ENCODE results near the gene STK32A.

STK32A gene

GRCh38 chr5:147391781-147392180, 157.0 kb downstream of the STK32A start:
- no peak for DNase-seq (ENCODE audit: low read depth in 3 of 3)

DNA sequence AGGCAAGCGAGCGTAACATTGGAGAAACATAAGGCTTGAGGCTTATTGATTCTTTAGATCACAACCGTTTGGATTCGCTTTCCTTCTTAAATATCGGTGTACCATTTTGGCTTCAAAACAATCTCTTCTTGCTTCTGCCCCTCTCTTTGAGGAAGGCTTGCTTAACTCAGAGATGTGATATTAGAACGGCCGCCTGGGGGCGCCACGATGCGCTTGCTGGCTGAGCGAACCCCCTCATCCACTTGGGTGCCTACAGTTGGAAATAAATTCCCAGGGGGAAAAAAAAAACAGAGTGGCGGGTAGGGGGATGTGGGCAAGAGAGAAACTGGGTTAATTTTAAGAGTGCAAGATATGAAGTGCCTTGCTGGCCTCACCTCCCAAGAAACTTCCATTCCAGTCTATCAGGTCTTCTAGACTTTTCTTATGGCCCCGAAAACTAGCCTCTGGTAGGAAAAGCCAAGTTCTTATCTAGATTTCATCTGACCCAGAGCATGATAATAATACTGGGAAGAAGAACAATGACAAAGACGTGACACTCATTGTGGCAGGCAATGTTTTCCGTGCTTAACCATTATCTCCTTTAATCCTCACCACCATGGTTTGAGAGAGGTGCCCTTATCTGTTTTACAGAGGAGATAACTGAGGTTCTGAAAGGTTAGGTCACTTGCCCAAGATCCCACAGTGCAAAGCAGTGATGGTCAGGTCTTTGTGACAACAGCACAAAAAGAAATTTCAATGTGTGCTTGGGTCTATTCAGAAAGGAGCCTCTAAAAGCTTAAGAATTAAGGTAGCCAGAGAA, 159.2 kb downstream of the STK32A start:
- no peak for DNase-seq (ENCODE audit: low read depth in 3 of 3)

- DNase-seq (ENCODE audit: low read depth in 3 of 3): no peak
Observed at GRCh38 chr5:147396070-147396823, 161.4 kb downstream of the STK32A start.

- no peak for DNase-seq (ENCODE audit: low read depth in 3 of 3)
Observed at GRCh38 chr5:147397616-147398015, 162.8 kb downstream of the STK32A start.

- DNase-seq (ENCODE audit: low read depth in 3 of 3): no peak
Observed at GRCh38 chr5:147398860-147399259, 164.0 kb downstream of the STK32A start.

GRCh38 chr5:147400126-147400809, 165.4 kb downstream of the STK32A start:
- no peak for DNase-seq (ENCODE audit: low read depth in 3 of 3)

DNA sequence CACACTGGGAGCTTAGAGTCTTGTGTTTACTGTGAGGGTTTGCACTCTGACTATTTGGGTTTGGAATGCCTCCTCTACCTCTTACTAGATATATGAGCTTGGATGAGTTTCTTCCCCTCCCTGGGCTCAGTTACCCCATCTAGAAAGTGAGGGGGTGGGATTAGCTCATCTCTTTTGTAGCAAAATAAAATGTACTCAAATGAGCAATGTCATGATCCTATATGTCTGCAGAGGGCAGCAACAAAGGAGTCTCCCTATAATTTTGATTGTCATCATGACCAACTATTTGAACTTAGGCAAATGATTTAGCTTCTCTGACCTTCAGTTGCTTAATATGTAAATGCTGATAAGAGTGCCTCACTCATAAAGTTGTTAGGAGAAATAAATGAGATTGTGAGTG, 166.1 kb downstream of the STK32A start:
- no peak for DNase-seq (ENCODE audit: low read depth in 3 of 3)

DNA sequence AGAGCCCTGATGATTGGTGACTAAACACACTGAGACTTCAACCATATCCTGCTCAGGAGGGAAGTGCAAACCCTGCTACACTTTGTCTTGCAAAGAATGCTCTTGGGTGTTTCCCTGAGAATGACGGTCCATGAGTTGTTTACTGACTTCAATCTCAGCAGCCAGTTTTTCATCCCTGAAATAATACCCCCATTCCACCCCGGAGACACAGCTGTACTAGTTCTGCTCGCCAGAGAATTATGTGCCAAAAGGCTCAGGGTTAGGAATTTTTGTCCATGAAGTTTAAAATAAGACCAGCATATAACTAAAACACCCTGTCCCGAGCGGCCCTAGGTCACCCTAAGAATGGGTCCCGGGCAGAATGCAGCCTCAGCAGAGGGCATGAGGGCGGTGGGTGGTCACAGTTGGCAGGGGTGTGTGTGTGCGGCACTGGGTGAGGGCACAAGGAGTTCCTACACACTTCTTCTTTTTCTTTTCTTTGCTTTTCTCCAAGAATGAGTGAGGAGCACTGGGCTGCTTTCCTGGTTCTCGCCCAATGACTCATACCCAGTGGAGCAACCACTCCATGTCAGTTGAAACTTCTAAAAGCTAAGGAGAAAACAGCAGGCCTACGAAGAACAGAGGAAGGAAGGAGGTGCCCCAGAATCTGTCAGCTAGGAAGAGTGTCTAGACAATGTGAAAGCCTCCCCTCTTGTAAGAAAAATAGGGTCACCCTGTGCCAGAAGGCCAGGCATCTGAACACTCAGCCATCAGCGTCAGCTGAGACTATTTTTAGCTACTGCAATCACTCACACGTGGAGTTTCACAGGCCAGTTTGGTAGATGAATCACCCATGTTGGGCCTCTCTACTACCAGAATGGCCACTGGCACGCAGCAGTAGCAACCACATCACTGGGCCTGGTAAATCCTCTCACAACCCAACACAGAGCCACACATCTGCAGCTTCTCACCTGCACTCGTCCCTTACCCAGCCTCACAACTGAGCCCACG, 169.1 kb downstream of the STK32A start:
- DNase-seq (ENCODE audit: low read depth in 3 of 3): no peak

- no peak for DNase-seq (ENCODE audit: low read depth in 3 of 3)
Observed at GRCh38 chr5:147404706-147405105, 169.9 kb downstream of the STK32A start.

GRCh38 chr5:147406636-147407035, 171.8 kb downstream of the STK32A start:
- DNase-seq (ENCODE audit: low read depth in 3 of 3): no peak

DNA sequence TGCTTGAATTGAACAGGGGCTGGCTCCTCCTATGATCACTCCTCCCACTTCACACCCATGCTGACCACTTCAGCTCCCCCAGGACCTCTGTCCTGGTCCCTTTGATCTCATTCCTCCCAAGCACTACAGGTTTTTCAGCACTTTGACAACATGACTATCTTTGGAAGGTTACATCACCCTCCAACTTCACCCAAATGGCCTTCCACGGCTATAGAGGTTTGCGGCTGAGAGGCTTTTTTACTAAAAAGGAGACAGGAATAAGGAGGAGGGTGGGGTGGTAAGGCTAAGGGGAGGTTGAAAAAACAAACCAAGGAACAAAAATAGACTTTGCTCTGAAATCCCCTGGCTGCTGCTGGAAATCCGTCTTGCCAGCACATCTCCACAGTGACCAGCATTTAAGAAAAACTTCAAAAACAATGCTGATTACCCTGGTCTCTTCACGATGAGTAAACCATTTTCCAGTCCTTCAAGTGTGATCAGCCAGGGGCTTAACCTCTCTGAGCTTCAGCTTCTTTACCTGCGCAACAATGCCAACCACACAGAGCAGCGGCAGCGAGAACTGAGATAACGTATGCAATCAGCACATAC, 172.4 kb downstream of the STK32A start:
- no peak for DNase-seq (ENCODE audit: low read depth in 3 of 3)

GRCh38 chr5:147408980-147409379, 174.2 kb downstream of the STK32A start:
- DNase-seq (ENCODE audit: low read depth in 3 of 3): no peak

DNA sequence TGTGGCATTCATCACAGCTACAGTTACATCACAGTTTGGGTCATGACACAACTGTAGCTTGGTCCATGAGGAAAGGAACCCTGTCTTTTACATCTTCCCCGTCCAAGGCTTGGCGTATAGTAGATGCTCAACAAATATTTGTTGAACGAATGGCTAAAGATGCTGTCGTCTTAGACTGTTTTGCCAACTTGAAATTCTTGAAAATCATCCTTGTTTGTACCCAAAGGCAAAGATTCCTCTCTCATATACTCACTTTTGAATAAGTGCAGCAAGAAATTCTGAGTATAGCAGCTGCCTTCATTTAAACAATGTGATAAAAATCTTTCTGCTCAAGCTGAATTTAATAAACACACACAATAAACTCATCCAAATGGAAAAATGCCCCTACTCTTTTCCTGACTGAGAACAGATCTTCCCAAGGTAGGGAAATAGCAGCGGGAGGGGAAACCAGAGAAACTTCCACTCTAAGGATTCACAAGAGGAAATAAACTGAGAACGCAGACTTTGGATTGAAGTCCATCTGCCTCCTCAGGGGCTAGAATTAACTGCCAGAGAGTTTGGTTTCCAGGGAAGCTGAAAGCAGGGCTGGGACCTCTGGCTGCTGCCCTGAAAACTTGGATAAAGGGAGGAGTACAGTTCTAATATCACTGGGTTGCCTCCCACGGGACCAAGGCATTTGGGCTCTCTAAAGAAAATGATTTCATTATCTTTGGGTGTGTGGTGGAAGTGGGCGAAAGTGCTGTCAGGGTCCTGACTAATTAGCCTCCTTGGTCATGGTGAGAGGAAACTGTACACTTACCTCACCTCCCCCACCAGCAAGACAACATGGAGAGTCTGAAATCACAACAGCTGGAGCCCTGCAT, 175.9 kb downstream of the STK32A start:
- DNase-seq (ENCODE audit: low read depth in 3 of 3): no peak

DNA sequence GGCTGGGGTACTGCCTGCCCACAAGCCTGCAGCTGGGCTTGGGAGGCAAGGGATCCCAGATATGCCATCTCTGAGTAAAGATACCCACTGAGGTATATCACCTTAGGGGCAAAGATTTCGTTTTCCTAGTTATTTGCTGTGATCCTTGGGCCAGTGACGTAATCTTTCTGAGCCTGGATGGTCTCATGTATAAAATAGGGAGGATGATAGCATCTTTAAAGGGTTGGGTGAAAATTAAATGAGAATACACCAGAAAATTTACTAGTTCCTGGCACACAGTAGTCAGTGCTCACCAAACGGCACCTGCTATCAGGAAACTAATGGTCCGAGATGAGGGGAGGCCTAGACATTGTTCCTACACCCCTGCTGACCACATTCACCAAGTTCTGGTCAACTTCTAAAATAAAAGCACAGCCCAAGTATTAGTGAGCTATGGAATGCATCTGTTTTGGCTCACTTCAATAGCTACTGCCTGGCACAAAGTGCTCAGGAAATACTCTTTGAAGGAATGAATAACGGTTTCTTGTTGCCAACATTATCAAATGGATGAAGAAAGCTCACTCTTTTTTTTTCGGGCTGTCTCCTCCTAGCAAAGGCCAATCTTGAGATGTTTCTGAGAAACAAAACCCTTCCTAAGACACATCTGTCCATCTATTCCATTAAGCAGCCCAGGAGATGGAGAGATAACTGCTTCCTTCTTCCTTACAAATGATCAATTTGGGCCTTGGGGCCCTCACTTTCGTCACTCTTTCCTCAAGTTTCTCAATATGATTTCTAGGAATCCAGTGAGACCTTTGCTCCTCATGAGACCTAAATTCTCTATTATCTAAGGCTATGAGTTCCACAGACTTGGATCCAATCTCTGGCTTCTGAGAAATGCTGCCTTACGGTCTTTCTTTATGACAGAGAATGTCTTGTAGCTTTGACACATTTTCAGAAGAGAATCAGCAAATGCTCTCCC, 176.8 kb downstream of the STK32A start:
- DNase-seq (ENCODE audit: low read depth in 3 of 3): no peak

DNA sequence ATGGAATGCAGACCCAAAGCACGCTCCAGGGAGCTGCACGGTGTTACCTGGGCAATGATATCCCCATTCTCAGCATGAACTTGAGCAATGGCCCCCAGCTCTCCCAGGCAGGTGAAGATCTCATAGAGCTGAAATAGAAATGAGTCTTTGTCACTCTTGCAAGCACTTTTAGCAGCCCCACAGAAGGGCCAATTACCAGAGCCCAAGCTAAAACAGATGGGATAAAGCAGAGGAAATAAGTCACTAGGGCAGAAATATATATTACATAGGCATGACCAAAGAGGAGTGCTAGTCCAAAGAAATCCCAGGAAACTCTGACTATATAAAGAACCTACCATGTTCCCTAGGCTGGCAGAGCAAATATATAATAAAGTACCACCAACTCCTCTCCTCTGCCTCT, 177.7 kb downstream of the STK32A start:
- DNase-seq (ENCODE audit: low read depth in 3 of 3): no peak

DNA sequence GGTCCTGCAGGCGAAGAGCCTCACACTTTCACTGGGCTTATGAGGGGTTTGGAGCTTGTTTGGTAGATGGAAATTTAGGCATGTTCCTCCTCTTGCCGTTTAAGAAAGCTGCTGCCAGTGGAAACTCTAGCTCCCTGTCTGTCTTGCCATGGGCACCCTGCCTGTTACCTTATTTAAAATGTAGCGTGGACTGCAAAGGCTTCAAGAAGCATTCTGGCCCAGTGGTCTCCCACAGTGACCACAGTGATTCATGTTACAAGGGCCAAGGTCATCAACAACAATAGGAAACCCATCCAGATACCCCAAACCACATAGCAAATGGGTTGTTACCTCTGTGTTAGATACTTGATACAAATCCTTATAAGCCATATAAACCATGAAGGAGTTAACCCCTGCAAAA, 178.4 kb downstream of the STK32A start:
- DNase-seq (ENCODE audit: low read depth in 3 of 3): no peak

GRCh38 chr5:147415651-147416050, 180.8 kb downstream of the STK32A start:
- no peak for DNase-seq (ENCODE audit: low read depth in 3 of 3)

- no peak for DNase-seq (ENCODE audit: low read depth in 3 of 3)
Observed at GRCh38 chr5:147417135-147417813, 182.4 kb downstream of the STK32A start.

Measured in stimulated activated CD4-positive, alpha-beta T cell treated with anti-CD3 and anti-CD28 coated beads, TNF-alpha, amount 100 ng/mL, for 48 hours (primary cell).